GM18520 (cell line): ENCODE results near the gene AMY2A.
"Not testable (repeated sequence)": the region's sequence is repeated elsewhere in the genome, so short reads cannot be mapped to it uniquely, and the experiment has no call there.

ENCODE experiments used
- ATAC-seq: cut with Tn5 transposase; IDR thresholded peaks from one replicate; pipeline ENCODE4 v1.9.1; 2021; ENCODE audit not compliant: unreplicated experiment

AMY2A gene

GRCh38 chr1:103616994-103617477, at the start of gene AMY2A:
AMY2A (plus strand) TSS chr1:103617427; CDS start chr1:103617441, 14 bp downstream.
- ATAC-seq: not testable (repeated sequence)

- ATAC-seq: no peak
Measured at GRCh38 chr1:103569493-103569892, 47.7 kb upstream of the AMY2A start.

GRCh38 chr1:103571289-103571688, 45.9 kb upstream of the AMY2A start, which contains the start of gene AMY2B:
AMY2B (plus strand) TSS chr1:103571589; CDS start chr1:103571603, 14 bp downstream.
- ATAC-seq: not testable (repeated sequence)

GRCh38 chr1:103576065-103576464, 41.2 kb upstream of the AMY2A start:
- no peak for ATAC-seq

- ATAC-seq: not testable (repeated sequence)
Measured at GRCh38 chr1:103576784-103577183, 40.4 kb upstream of the AMY2A start.

GRCh38 chr1:103582464-103582863, 34.8 kb upstream of the AMY2A start:
- no peak for ATAC-seq

GRCh38 chr1:103583887-103584286, 33.3 kb upstream of the AMY2A start:
- no peak for ATAC-seq

GRCh38 chr1:103584537-103584936, 32.7 kb upstream of the AMY2A start:
- ATAC-seq: no peak

GRCh38 chr1:103602740-103603139, 14.5 kb upstream of the AMY2A start:
- not testable (repeated sequence) for ATAC-seq

GRCh38 chr1:103616362-103616761, 865 bp upstream of the AMY2A start:
- ATAC-seq: no peak

GRCh38 chr1:103627436-103627835, 10.2 kb downstream of the AMY2A start:
- ATAC-seq: not testable (repeated sequence)

- not testable (repeated sequence) for ATAC-seq
Measured at GRCh38 chr1:103641194-103641593, 24.0 kb downstream of the AMY2A start.

- not testable (repeated sequence) for ATAC-seq
Measured at GRCh38 chr1:103643908-103644307, 26.7 kb downstream of the AMY2A start.

GRCh38 chr1:103650305-103650704, 33.1 kb downstream of the AMY2A start:
- ATAC-seq: not testable (repeated sequence)

- ATAC-seq: not testable (repeated sequence)
Measured at GRCh38 chr1:103650889-103651288, 33.7 kb downstream of the AMY2A start.

GRCh38 chr1:103654133-103654532, 36.9 kb downstream of the AMY2A start:
- not testable (repeated sequence) for ATAC-seq

- ATAC-seq: not testable (repeated sequence)
Measured at GRCh38 chr1:103655460-103655859, 38.2 kb downstream of the AMY2A start, which contains the start of gene AMY1A. AMY1A (plus strand) TSS chr1:103655760; CDS start chr1:103656331, 571 bp downstream.
